Glutamatergic neuron (in vitro differentiated cells): ENCODE data around the gene CLSTN1. TPM values are rescaled to one million over a fixed set of nuclear protein-coding genes. Genes with fewer than 3 reads are reported as not detected.

Experiments used
- DNase-seq: peaks from one replicate; pipeline ENCODE4 v3.0.0; 2022
- H3K27ac Mint-ChIP-seq: one replicate; pipeline ENCODE4 v1.8.0; 2020; ENCODE audit warnings: mild to moderate bottlenecking, mixed read lengths, inconsistent platforms; ENCODE audit not compliant: unreplicated experiment
- H3K27me3 Mint-ChIP-seq: one replicate; pipeline ENCODE4 v1.8.0; 2020; ENCODE audit warnings: mild to moderate bottlenecking, moderate library complexity, mixed read lengths, inconsistent platforms; ENCODE audit not compliant: unreplicated experiment
- H3K36me3 Mint-ChIP-seq: one replicate; pipeline ENCODE4 v1.8.0; 2020; ENCODE audit warnings: mild to moderate bottlenecking, mixed read lengths, inconsistent platforms; ENCODE audit not compliant: unreplicated experiment
- H3K4me1 Mint-ChIP-seq: one replicate; pipeline ENCODE4 v1.8.0; 2020; ENCODE audit warnings: mild to moderate bottlenecking, low read depth, mixed read lengths, inconsistent platforms; ENCODE audit not compliant: unreplicated experiment
- H3K4me3 Mint-ChIP-seq: one replicate; pipeline ENCODE4 v1.8.0; 2020; ENCODE audit warnings: mild to moderate bottlenecking, mixed read lengths, inconsistent platforms; ENCODE audit not compliant: unreplicated experiment
- H3K9me3 Mint-ChIP-seq: one replicate; pipeline ENCODE4 v1.8.0; 2020; ENCODE audit warnings: mild to moderate bottlenecking, moderate library complexity, mixed read lengths, inconsistent platforms; ENCODE audit not compliant: unreplicated experiment
- total RNA-seq: library from RNA; stranded (reverse); fragmentation: NEBNext Ultra II Directional; extraction: Animal tissue kit (Norgen Biotek cat#: 25700); gene quantifications from one replicate; pipeline ENCODE4 v1.2.1, GENCODE V29; 2021; ENCODE audit not compliant: unreplicated experiment
- TF ChIP-seq, protein P1 (sequence below): fragments of 200-600 bp; sonication (generic); IDR thresholded peaks from one replicate; pipeline ENCODE4 v1.5.0; 2021; ENCODE audit not compliant: partially characterized antibody, unreplicated experiment

CLSTN1 gene
- total RNA-seq, 1 donor from 2014 or later = 139 TPM

DNA sequence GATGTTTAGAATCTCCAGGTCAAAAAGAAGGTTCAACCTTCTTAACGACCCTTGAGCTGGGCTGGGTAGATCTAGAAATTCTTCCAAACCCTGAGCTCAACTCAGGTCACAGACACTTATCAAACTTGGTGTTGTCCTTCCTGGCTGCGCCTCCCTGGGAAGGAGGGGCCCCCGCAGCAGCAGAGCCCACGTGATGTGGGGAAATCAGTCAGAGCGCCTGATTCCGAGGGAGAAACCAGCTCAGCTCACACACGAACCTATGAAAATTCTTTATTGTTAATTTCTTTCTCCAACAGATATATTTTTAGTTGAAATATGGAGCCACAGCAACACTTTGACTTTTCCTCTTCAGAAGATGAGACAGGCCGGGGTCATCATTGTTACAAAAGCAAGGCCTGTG is 24.3 kb upstream of the CLSTN1 start:
- no peak for DNase-seq
- Mint-ChIP-seq H3K4me1 (peaks cover 15% of the 10 kb centered on the region), H3K9me3 (peaks cover 2% of the 10 kb centered on the region), H3K27ac (no peak overlapping the region), H3K36me3 (no peaks in the 10 kb centered on the region), H3K27me3 (peaks cover 7% of the 10 kb centered on the region), H3K4me3 (no peak overlapping the region)
- TF ChIP-seq, protein P1, sequence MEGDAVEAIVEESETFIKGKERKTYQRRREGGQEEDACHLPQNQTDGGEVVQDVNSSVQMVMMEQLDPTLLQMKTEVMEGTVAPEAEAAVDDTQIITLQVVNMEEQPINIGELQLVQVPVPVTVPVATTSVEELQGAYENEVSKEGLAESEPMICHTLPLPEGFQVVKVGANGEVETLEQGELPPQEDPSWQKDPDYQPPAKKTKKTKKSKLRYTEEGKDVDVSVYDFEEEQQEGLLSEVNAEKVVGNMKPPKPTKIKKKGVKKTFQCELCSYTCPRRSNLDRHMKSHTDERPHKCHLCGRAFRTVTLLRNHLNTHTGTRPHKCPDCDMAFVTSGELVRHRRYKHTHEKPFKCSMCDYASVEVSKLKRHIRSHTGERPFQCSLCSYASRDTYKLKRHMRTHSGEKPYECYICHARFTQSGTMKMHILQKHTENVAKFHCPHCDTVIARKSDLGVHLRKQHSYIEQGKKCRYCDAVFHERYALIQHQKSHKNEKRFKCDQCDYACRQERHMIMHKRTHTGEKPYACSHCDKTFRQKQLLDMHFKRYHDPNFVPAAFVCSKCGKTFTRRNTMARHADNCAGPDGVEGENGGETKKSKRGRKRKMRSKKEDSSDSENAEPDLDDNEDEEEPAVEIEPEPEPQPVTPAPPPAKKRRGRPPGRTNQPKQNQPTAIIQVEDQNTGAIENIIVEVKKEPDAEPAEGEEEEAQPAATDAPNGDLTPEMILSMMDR = no peak

DNA sequence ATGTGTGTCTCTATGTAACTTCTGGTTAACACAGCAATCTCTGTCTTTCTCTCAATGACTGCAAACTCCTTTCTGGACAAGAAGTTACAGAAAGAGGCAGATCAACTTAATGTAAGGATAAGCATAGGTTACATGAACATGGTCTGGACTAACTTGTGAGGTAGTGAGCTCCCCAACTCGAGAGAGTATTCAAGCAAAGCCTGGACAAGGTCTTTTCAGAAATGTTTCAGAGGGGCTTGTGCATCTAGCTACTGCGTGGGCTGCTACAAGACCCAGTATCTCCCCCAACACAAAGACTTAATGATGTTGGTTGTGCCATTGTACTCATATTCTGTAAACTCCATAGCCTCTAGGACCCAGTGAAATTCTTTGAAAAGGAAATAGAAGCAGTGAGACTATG is 23.5 kb upstream of the CLSTN1 start:
- H3K36me3 Mint-ChIP-seq = no peaks in the 10 kb centered on the region
- H3K4me3 Mint-ChIP-seq = no peak overlapping the region
- H3K9me3 Mint-ChIP-seq = peaks cover 4% of the 10 kb centered on the region
- TF ChIP-seq, protein P1 = no peak
- no peak overlapping the region for H3K27ac Mint-ChIP-seq
- peaks cover 11% of the 10 kb centered on the region for H3K4me1 Mint-ChIP-seq
- H3K27me3 Mint-ChIP-seq = peaks cover 7% of the 10 kb centered on the region
- no peak for DNase-seq

DNA sequence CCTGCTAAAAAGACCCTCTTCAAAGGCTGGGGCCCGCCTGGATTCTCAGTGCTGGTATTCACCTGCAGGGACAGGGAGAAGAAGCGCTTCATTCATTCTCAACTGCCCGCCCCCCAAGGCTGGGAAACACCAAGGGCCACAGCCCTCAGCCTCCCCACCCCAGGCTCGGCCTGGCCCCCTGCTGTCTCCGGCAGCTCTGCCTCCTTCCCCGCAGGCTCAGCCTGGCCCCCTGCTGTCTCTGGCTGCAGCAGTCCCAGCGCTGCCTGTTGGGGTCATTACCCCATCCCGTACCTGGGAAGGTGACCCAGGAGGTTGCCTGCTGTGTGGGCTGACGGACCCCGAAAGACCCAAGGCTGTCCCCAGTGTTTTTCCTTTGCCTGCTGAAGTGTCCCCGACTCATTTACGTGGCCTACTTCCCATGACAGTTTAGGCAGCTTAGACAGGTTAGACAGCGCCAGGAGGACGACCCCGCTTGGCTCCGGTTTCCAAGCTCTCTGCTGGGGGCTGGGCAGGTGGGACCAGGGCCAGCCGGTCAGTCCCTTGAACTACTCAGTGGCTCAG is 22.9 kb upstream of the CLSTN1 start:
- no peaks in the 10 kb centered on the region for H3K36me3 Mint-ChIP-seq
- H3K27me3 Mint-ChIP-seq = peaks cover 7% of the 10 kb centered on the region
- no peak overlapping the region for H3K27ac Mint-ChIP-seq
- DNase-seq = no peak
- peaks cover 10% of the 10 kb centered on the region for H3K4me1 Mint-ChIP-seq
- TF ChIP-seq, protein P1 = no peak
- no peak overlapping the region for H3K4me3 Mint-ChIP-seq
- peaks cover 4% of the 10 kb centered on the region for H3K9me3 Mint-ChIP-seq

DNA sequence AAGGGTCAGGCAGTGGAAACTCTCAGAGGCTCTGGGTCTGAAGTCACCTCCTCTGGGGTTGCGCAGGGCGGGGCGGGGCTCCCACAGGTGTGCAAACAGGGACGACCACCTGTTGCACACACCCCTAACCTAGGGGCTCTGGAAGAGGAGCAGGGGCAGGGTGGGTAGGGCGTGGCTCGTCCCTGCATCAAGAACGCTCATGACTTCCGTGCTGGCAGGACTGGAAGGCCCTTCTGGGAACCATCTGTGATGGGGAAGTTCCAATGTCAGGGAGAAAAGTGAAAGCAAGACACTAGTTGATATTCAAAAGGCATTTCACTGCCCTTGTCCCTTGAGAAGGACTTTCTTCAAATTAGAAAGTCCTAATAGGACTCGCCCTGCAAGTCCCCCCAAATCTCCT is 22.1 kb upstream of the CLSTN1 start:
- H3K4me3 Mint-ChIP-seq = no peak overlapping the region
- no peak overlapping the region for H3K27ac Mint-ChIP-seq
- no peak for DNase-seq
- peaks cover 10% of the 10 kb centered on the region for H3K4me1 Mint-ChIP-seq
- peaks cover 4% of the 10 kb centered on the region for H3K27me3 Mint-ChIP-seq
- H3K9me3 Mint-ChIP-seq = peaks cover 4% of the 10 kb centered on the region
- TF ChIP-seq, protein P1 = no peak
- no peaks in the 10 kb centered on the region for H3K36me3 Mint-ChIP-seq

DNA sequence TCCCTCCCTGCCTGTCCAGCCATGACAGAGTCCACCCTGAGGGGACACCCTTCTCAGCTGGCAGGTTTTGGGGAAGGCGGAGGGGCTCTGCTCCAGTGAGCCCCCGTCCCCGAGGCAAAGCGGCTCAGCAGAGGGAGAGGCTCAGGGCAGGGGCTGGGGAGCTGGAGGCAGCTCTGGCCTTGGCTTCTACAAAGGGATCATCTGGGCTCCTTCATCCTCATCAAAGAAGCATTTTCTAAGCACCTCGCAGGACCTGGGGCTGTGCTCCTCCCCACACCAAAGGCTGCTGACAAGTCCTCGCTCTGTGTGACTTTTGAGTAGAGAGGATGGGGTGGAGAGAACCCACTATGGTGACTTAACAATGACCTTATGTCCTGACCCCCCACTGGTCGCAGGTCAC is 21.0 kb upstream of the CLSTN1 start:
- no peaks in the 10 kb centered on the region for H3K36me3 Mint-ChIP-seq
- H3K4me1 Mint-ChIP-seq = peaks cover 8% of the 10 kb centered on the region
- no peak overlapping the region for H3K27ac Mint-ChIP-seq
- DNase-seq = no peak
- TF ChIP-seq, protein P1 = no peak
- H3K27me3 Mint-ChIP-seq = peaks cover 2% of the 10 kb centered on the region
- no peak overlapping the region for H3K4me3 Mint-ChIP-seq
- peaks cover 6% of the 10 kb centered on the region for H3K9me3 Mint-ChIP-seq
